TTC549 (cell line): ENCODE results near the gene CHRND.
"Not testable (repeated sequence)": the region's sequence is repeated elsewhere in the genome, so short reads cannot be mapped to it uniquely, and the experiment has no call there.

Experiments used
- FAIRE-seq: peaks from 2 replicates; lab custom pipeline; 2012; peaks lifted over from hg19 to GRCh38; lab: Jason Lieb, UNC

Gene CHRND

GRCh38 chr2:232528746-232529460 is 2.9 kb downstream of the CHRND start:
- no peak for FAIRE-seq

- no peak for FAIRE-seq
These were observed 4.0 kb downstream of the CHRND start for GRCh38 chr2:232529806-232530547.

- FAIRE-seq = no peak
These were observed 4.8 kb downstream of the CHRND start for GRCh38 chr2:232530626-232531260.

GRCh38 chr2:232532419-232532818 is 6.5 kb downstream of the CHRND start:
- FAIRE-seq = no peak

- FAIRE-seq = not testable (repeated sequence)
These were observed 6.9 kb downstream of the CHRND start for GRCh38 chr2:232532821-232533220.

- no peak for FAIRE-seq
These were observed 8.2 kb downstream of the CHRND start for GRCh38 chr2:232533944-232534710.

- no peak for FAIRE-seq
These were observed 9.1 kb downstream of the CHRND start for GRCh38 chr2:232534940-232535651.

- no peak for FAIRE-seq
These were observed 10.0 kb downstream of the CHRND start for GRCh38 chr2:232535761-232536530.

GRCh38 chr2:232537079-232537478 is 11.1 kb downstream of the CHRND start:
- FAIRE-seq = no peak

GRCh38 chr2:232537499-232537898 is 11.5 kb downstream of the CHRND start:
- no peak for FAIRE-seq

GRCh38 chr2:232538671-232539070 is 12.7 kb downstream of the CHRND start:
- no peak for FAIRE-seq

- no peak for FAIRE-seq
These were observed 13.6 kb downstream of the CHRND start, which contains the start of gene CHRNG for GRCh38 chr2:232539298-232540231. Gene CHRNG, plus strand, starts transcription at chr2:232539692. Its CDS starts 56 bp downstream, at chr2:232539748.

GRCh38 chr2:232540441-232541041 is 14.6 kb downstream of the CHRND start:
- no peak for FAIRE-seq

- no peak for FAIRE-seq
These were observed 15.4 kb downstream of the CHRND start for GRCh38 chr2:232541195-232541960.

- no peak for FAIRE-seq
These were observed 16.2 kb downstream of the CHRND start for GRCh38 chr2:232541961-232542714.

- no peak for FAIRE-seq
These were observed 16.9 kb downstream of the CHRND start for GRCh38 chr2:232542715-232543467.

- FAIRE-seq = no peak
These were observed 17.5 kb downstream of the CHRND start for GRCh38 chr2:232543491-232543890.
